GM21529 (cell line): Measurements from ENCODE around the gene COL4A1.

ENCODE experiments used
- ATAC-seq: cut with Tn5 transposase; IDR thresholded peaks from one replicate; pipeline ENCODE4 v1.9.1; 2021; ENCODE audit not compliant: unreplicated experiment

The COL4A1 gene

GRCh38 chr13:110310541-110311442 lies 3.8 kb upstream of the COL4A1 start:
- ATAC-seq: no peak

- ATAC-seq: no peak
Measured at GRCh38 chr13:110309661-110310524, 2.9 kb upstream of the COL4A1 start.

GRCh38 chr13:110308656-110309359 lies 1.9 kb upstream of the COL4A1 start:
- no peak for ATAC-seq

- ATAC-seq: no peak
Measured at GRCh38 chr13:110307767-110308655, 1.1 kb upstream of the COL4A1 start.

- ATAC-seq: no peak
Measured at GRCh38 chr13:110306340-110306959, 507 bp downstream of the COL4A1 start.

GRCh38 chr13:110305949-110306339 lies 1.0 kb downstream of the COL4A1 start:
- no peak for ATAC-seq

- ATAC-seq: no peak
Measured at GRCh38 chr13:110305544-110305943, 1.4 kb downstream of the COL4A1 start.

- no peak for ATAC-seq
Measured at GRCh38 chr13:110305001-110305400, 2.0 kb downstream of the COL4A1 start.

- ATAC-seq: no peak
Measured at GRCh38 chr13:110304256-110304655, 2.7 kb downstream of the COL4A1 start.

GRCh38 chr13:110303644-110304043 lies 3.3 kb downstream of the COL4A1 start:
- no peak for ATAC-seq

GRCh38 chr13:110302997-110303396 lies 4.0 kb downstream of the COL4A1 start:
- ATAC-seq: no peak

- no peak for ATAC-seq
Measured at GRCh38 chr13:110301606-110302553, 5.1 kb downstream of the COL4A1 start.

- ATAC-seq: no peak
Measured at GRCh38 chr13:110301083-110301482, 5.9 kb downstream of the COL4A1 start.

GRCh38 chr13:110300090-110300815 lies 6.7 kb downstream of the COL4A1 start:
- ATAC-seq: no peak

GRCh38 chr13:110299283-110299840 lies 7.6 kb downstream of the COL4A1 start:
- ATAC-seq: no peak

GRCh38 chr13:110298505-110299282 lies 8.3 kb downstream of the COL4A1 start:
- no peak for ATAC-seq
